Prostate gland (tissue), 2 donors: ENCODE measurements around the gene RETSAT. TPM values are rescaled to one million over a fixed set of nuclear protein-coding genes. Genes with fewer than 3 reads are reported as not detected.
"Not testable (repeated sequence)": the region's sequence is repeated elsewhere in the genome, so short reads cannot be mapped to it uniquely, and the experiment has no call there.

Experiments
- DNase-seq: peaks from one replicate; pipeline ENCODE4 v3.0.0-alpha.2; 2019; ENCODE audit warnings: low spot score
- H3K27ac ChIP-seq, 2 donors: fragments of 200-600 bp; sonication (generic); 2 replicates each; pipeline ENCODE4 v1.5.1; 2017 to 2019
- H3K27me3 ChIP-seq: fragments of 200-600 bp; sonication (generic); replicated peaks from 2 replicates; pipeline ENCODE4 v1.5.1; 2019; ENCODE audit not compliant: insufficient read depth
- H3K36me3 ChIP-seq, 2 donors: fragments of 200-600 bp; sonication (generic); 1 replicate in 1 of 2; 2 replicates in 1 of 2; pipeline versions ENCODE4 v1.5.1 to v1.8.1; 2017 to 2019
- H3K4me1 ChIP-seq: fragments of 200-600 bp; sonication (generic); replicated peaks from 2 replicates; pipeline ENCODE4 v1.5.1; 2019
- H3K4me3 ChIP-seq, 2 donors: fragments of 200-600 bp; sonication (generic); 2 replicates each; pipeline ENCODE4 v1.5.1; 2017 to 2019
- H3K9me3 ChIP-seq: fragments of 200-600 bp; sonication (generic); 2 replicates; pipeline ENCODE4 v1.5.1; 2017
- CTCF ChIP-seq, 4 experiments: fragments of 200-600 bp in 2 of 4; fragments of 450-650 bp in 2 of 4; sonication (generic) in 2 of 4; IDR thresholded peaks; 1 replicate in 3 of 4; 2 replicates in 1 of 4; pipeline ENCODE4 v1.5.1; 2016 to 2019; ENCODE audit warnings: antibody characterized with exemption in 4 of 4, mild to moderate bottlenecking in 2 of 4, moderate library complexity in 2 of 4
- POLR2A ChIP-seq: fragments of 450-650 bp; IDR thresholded peaks from one replicate; pipeline ENCODE4 v1.6.1; 2016; ENCODE audit warnings: antibody characterized with exemption, mild to moderate bottlenecking
- POLR2AphosphoS5 ChIP-seq: sonication (generic); formaldehyde crosslinking; IDR thresholded peaks from one replicate; pipeline ENCODE4 v1.6.1; 2017; ENCODE audit warnings: antibody characterized with exemption
- WGBS: methylation state at CpG from one replicate; pipeline ENCODE4 v1.1.5; 2018; 5-methylcytosine and 5-hydroxymethylcytosine counted together
- intact Hi-C: fragments of 100-400 bp; cut with DNase I; formaldehyde crosslinking; loops from one replicate; pipeline ENCODE4 v1.14.2; 2022
- total RNA-seq, 2 donors: library from RNA; depleted of rRNA; stranded (reverse); fragments of >200 nt; gene quantifications; one replicate each; pipeline ENCODE4 v1.1.0, GENCODE V29; 2016

RETSAT gene
- total RNA-seq, 2 donors from 2014 or later, result 51.1 to 72.6 TPM

GRCh38 chr2:85324639-85325465 is 29.5 kb downstream of the RETSAT start:
- Histone ChIP-seq H3K4me1 (peaks cover 5% of the 10 kb centered on the region), H3K27me3 (no peaks in the 10 kb centered on the region), H3K4me3 (peak overlapping the region; percentile 50 to 87), H3K27ac (no peak overlapping the region), H3K9me3 (no peaks in the 10 kb centered on the region), H3K36me3 (peaks cover 8 to 16% of the 10 kb centered on the region in 2 donors)
- intact Hi-C loops, result no loop called here
- no peak for DNase-seq
- no peak for TF ChIP-seq CTCF (IDR thresholded peaks at IDR 0.05)
- no peak for TF ChIP-seq POLR2AphosphoS5
- no peak for TF ChIP-seq POLR2A
- WGBS, result 42% methylated on average over 10 of the region's 10 CpGs

GRCh38 chr2:85323988-85324367 is 30.4 kb downstream of the RETSAT start:
- 93% methylated on average over 11 of the region's 11 CpGs for WGBS
- H3K27me3 ChIP-seq, H3K4me1 ChIP-seq, intact Hi-C loops, H3K9me3 ChIP-seq, H3K27ac ChIP-seq, DNase-seq, H3K4me3 ChIP-seq: not testable (repeated sequence)
- peaks cover 8 to 16% of the 10 kb centered on the region in 2 donors for H3K36me3 ChIP-seq

GRCh38 chr2:85323351-85323987 is 30.9 kb downstream of the RETSAT start:
- peaks cover 8 to 16% of the 10 kb centered on the region in 2 donors for H3K36me3 ChIP-seq
- TF ChIP-seq POLR2AphosphoS5 (no peak), POLR2A (no peak), CTCF (IDR thresholded peaks at IDR 0.05) (no peak)
- no peaks in the 10 kb centered on the region for H3K27me3 ChIP-seq
- intact Hi-C loops, result no loop called here
- no peak overlapping the region for H3K4me3 ChIP-seq
- no peak overlapping the region for H3K27ac ChIP-seq
- H3K9me3 ChIP-seq, result no peaks in the 10 kb centered on the region
- 77% methylated on average over 9 of the region's 9 CpGs for WGBS
- no peak for DNase-seq
- H3K4me1 ChIP-seq, result peaks cover 5% of the 10 kb centered on the region

GRCh38 chr2:85319796-85320195 is 34.5 kb downstream of the RETSAT start:
- Histone ChIP-seq H3K4me3 (no peak overlapping the region), H3K27me3 (no peaks in the 10 kb centered on the region), H3K27ac (no peak overlapping the region), H3K36me3 (peaks cover 8 to 16% of the 10 kb centered on the region in 2 donors), H3K9me3 (no peaks in the 10 kb centered on the region), H3K4me1 (no peaks in the 10 kb centered on the region)
- 89% methylated on average over 4 of the region's 4 CpGs for WGBS
- no peak for DNase-seq
- intact Hi-C loops, result no loop called here
- no peak for TF ChIP-seq POLR2AphosphoS5
- no peak for TF ChIP-seq POLR2A
- TF ChIP-seq CTCF (IDR thresholded peaks at IDR 0.05), result no peak

- no peak for TF ChIP-seq CTCF (IDR thresholded peaks at IDR 0.05)
- no peak for TF ChIP-seq POLR2A
- TF ChIP-seq POLR2AphosphoS5, result no peak
- no peaks in the 10 kb centered on the region for H3K9me3 ChIP-seq
- peaks cover 8 to 11% of the 10 kb centered on the region in 2 donors for H3K36me3 ChIP-seq
- no peaks in the 10 kb centered on the region for H3K4me1 ChIP-seq
- no peak overlapping the region for H3K4me3 ChIP-seq
- H3K27me3 ChIP-seq, result no peaks in the 10 kb centered on the region
- 66% methylated on average over 11 of the region's 11 CpGs for WGBS
- H3K27ac ChIP-seq, result no peak overlapping the region
- intact Hi-C loops, result no loop called here
- no peak for DNase-seq
Observed at GRCh38 chr2:85318222-85319074, 35.9 kb downstream of the RETSAT start.

GRCh38 chr2:85315921-85316320 is 38.4 kb downstream of the RETSAT start:
- H3K4me1 ChIP-seq, H3K27ac ChIP-seq, H3K27me3 ChIP-seq, H3K36me3 ChIP-seq, H3K9me3 ChIP-seq, intact Hi-C loops, H3K4me3 ChIP-seq, DNase-seq: not testable (repeated sequence)
- WGBS, result 89% methylated on average over 4 of the region's 5 CpGs
